Suppressor macrophage treated with lipopolysaccharide for 1 hour (primary cell): Measurements from ENCODE around the gene ASIC2.

Experiments
- DNase-seq, 3 donors: peaks; one replicate each; pipeline ENCODE4 v3.0.0-alpha.2; 2020 to 2022

The ASIC2 gene

GRCh38 chr17:33112763-33113162, 180.3 kb downstream of the ASIC2 start:
- no peak for DNase-seq

DNA sequence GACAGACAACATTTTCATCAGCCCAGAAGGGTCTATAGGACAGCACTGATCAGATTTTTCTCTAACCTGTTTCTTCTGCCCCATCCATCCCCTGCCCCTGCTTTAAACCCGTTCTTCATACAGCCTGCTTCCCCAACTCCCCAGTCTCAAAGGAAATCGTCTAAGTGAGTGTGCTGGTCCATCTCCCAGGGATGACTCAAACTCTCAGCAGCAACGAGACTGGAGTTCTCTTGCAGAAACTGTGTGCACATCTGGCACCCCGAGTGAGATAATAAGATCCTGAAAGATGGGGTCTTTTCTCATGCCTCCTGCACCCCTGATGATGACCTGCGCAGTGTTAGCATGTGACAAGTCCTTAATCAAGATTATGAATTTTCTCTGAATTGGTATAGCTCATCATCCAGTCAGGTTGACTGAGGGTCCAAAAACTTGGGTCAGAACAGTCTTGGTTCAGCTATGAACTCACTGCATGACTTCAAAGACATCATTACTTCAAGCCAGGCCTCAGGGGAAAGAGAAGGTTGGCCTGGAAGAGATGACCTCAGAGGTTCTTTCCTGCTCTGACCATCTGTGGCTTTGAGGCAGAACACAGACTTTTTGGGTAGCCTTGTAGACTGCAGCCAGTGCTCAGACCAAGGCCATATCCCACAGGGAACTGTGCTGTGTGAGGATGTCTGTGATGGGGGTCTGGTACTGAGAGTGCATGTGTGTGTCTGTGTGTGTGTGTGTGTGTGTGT, 183.6 kb downstream of the ASIC2 start:
- DNase-seq, result no peak

- DNase-seq, result no peak
Measured at GRCh38 chr17:33106525-33107165, 186.4 kb downstream of the ASIC2 start.

- no peak for DNase-seq
Measured at GRCh38 chr17:33105911-33106310, 187.2 kb downstream of the ASIC2 start.

GRCh38 chr17:33099906-33100305, 193.2 kb downstream of the ASIC2 start:
- no peak for DNase-seq

GRCh38 chr17:33099252-33099651, 193.8 kb downstream of the ASIC2 start:
- DNase-seq, result no peak

- DNase-seq, result no peak
Measured at GRCh38 chr17:33097411-33097810, 195.7 kb downstream of the ASIC2 start.

GRCh38 chr17:33096161-33096560, 196.9 kb downstream of the ASIC2 start:
- no peak for DNase-seq

DNA sequence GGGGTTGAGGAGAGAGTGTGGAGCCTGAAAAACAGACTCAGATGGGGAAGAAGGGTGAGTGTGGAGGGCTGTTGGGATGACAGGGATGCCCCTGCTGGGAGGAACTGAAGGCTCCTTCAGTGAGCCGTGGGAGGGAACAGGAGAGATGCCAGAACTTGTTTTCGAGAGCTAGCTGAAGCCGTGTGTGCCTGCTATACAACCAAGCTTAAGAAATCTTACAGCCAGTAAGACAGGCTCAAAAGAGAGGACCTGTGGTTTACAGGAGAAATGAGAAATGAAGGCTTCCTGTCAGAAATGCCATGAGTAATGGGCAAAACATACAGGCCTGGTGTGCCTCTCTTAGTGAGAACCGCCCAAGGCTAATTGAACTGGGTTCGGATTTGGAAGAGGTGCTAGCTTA, 201.8 kb downstream of the ASIC2 start:
- no peak for DNase-seq

- no peak for DNase-seq
Measured at GRCh38 chr17:33090806-33091205, 202.3 kb downstream of the ASIC2 start.

DNA sequence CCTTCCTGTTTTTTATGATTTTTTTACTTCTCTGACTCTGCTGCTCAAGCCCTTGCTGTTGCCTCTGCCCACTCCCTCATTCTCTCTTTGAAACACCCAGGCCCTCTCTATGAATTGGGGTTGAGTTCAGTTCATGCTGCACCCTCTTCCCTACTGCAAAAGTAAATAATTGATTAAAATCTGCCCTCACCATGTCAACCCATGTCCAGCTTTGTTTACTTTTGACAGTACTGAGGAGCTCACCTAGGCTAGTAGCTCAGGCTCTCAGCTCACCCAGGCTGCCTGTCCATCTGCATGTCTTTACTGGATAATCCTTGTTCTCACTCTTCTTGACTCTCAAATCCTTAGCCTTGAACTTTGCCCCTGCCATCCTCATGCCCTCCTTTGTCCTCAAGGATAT, 206.2 kb downstream of the ASIC2 start:
- no peak for DNase-seq

DNA sequence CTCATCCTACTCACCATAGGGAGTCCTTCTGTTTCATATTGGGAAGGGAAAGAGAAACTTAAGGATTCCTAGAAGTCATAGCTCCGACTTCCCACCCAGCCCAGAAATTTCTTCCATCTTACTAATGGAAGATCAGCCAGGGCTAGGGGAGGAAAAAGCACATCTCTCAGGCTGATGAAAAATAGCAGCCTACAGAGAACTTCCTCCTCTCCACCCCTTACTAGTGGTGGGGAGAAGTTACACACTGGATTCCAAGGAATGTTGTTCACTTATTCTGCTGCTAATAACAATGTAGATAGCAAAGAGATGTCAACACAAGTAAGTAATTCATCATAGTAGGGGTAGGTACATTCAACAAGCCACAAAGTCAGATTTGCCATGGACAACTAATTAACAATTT, 207.1 kb downstream of the ASIC2 start:
- no peak for DNase-seq

DNA sequence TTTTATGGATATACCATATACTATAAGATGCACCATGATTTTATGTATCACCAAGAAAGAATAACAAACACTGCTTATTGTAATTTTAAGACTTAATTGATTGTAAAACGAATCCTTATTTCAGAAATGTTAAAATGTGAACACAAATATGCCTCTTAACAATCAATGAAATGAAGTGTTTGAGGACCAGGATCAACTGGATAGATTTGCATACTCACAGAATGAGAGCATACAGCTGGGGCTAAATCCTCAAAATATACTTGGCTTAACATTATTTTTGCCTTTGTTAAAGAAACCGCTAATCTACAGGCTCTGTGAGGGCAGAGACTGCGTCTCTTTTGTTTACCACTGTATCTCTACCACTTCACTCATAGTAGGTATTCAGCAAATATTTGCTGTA, 207.8 kb downstream of the ASIC2 start:
- no peak for DNase-seq

DNA sequence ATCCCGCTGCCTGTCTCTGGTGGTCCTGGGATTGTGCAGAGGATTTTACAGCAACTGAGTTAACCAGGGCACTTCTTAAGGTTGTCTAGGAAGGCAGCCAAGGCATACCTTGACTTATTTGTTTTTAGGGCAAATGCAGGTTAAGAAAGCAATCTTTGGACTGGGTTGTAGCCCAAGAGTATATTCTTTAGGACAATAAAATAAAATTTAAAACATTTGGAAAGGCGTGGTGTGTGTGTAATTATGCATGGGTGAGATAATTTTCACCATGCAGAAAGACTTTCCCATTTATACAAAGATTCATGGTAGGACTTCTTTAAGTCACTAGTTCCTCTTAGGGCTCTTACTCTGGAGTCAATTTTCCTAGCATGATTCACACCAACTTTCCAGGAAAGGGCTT, 208.3 kb downstream of the ASIC2 start:
- DNase-seq, result no peak

DNA sequence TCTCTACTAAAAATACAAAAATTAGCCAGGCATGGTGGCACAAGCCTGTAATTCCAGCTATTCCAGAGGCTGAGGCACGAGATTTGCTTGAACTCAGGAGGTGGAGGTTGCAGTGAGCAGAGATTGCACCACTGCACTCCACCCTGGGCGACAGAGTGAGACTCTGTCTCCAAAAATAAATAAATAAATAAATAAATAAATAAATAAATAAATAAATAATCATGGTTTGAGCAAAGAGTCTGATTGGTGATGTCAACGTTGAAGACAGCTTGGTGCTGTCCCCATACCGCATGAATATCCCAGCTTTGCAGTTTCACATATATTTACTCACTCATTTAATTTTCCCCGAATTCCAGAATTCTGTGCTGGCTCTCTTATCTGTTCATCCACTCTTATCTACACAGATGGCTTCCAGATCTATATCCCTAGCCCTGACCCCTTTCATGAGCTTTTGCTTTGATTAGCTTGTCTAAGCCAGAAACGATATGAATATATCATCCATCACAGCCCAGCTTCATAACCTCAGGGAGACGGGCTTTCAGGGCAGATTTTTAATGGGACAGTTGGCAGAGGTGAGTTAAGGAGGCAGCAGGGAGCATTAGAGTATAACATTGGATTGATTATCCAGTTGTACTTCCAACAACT, 210.4 kb downstream of the ASIC2 start:
- no peak for DNase-seq

- DNase-seq, result no peak
Measured at GRCh38 chr17:33080091-33080490, 213.0 kb downstream of the ASIC2 start.

- no peak for DNase-seq
Measured at GRCh38 chr17:33079201-33079600, 213.9 kb downstream of the ASIC2 start.

- no peak for DNase-seq
Measured at GRCh38 chr17:33076979-33077378, 216.1 kb downstream of the ASIC2 start.

- DNase-seq, result no peak
Measured at GRCh38 chr17:33073416-33073815, 219.7 kb downstream of the ASIC2 start.

GRCh38 chr17:33072421-33073161, 220.5 kb downstream of the ASIC2 start:
- no peak for DNase-seq

- DNase-seq, result no peak
Measured at GRCh38 chr17:33071656-33072055, 221.4 kb downstream of the ASIC2 start.

DNA sequence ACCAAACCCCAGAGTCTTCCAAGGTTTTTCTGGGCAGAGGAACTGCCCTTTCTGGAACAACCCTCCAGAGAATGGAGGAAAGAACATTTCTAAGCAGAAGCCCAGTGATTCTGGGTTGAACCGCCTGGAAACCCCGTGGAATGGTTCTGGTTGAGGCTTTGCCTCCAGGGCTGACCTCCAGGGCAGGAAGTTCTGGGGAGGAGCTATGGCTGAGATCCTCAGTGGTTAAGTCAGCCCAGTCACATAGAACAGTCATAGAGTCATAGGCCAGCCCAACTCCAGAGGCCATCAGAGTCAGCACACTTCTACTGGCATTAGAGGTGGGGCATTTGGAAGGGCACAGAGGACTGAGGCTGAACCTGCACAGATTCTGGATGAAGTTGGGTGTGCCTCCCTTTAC, 235.5 kb downstream of the ASIC2 start:
- DNase-seq, result no peak

- DNase-seq, result no peak
Measured at GRCh38 chr17:33056399-33057146, 236.5 kb downstream of the ASIC2 start.
